Measurements from ENCODE around the gene CAND2.

The CAND2 gene

DNA sequence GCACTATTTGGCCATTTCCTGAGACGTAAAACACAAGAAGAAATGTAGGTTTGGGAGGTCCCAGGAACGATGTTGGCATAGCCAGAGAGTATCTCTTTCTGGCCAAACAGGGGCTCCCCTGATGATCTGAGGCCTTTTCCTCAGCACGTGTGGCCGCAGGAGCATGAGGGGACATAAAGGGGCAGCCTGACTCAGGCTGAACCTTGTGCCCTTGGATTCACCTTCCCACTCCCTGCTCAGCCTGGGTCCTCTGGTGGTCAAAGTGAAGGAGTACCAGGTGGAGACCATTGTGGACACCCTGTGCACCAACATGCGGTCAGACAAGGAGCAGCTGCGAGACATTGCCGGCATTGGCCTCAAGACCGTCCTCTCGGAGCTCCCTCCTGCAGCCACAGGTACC lies 10.6 kb downstream of the CAND2 start:
- no peak overlapping the region for H3K9ac ChIP-seq (ENCODE audit: low read depth, low read length, poor library complexity, severe bottlenecking)

DNA sequence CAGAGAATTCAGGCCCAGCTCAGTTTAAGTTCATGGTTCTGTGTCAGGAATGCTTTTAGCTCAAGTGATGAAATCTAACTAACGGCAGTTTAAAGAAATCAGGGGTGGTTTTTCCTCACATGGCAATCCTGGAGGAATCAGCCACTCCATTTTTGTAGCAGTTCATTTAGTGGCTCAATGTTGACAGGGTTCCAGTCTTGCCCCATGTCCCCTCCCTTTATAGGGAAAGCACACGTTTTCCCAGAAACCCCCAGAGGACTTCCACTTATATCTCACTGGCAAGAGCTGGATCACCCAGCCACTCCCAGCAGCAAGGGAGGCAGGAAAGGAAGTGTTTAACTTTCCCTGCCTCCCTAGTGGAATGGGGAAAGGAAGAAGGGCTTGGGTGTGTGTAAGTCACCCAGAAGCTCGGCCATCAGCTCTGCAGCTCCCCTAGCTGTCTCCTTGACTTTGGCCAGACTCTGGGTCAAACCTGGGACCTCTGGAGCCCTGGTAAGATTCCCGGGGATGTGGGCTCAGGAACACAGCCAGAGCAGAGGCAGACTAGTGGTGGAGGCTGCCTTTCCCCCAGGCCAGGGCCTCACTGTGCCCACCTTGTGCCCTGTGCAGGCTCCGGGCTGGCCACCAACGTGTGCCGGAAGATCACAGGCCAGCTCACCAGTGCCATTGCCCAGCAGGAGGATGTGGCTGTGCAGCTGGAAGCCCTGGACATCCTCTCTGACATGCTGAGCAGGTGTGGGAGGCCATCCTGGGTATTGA lies 11.3 kb downstream of the CAND2 start:
- no peak overlapping the region for H3K4me3 ChIP-seq (ENCODE audit: low read length, poor library complexity, severe bottlenecking)
- H3F3A ChIP-seq (ENCODE audit: low read depth) = no peaks in the 10 kb centered on the region
- no peaks in the 10 kb centered on the region for H3K9me3 ChIP-seq (ENCODE audit: insufficient read depth, low read depth, low read length)
- no peaks in the 10 kb centered on the region for H4K20me1 ChIP-seq (ENCODE audit: insufficient read depth, low read length, poor library complexity, severe bottlenecking)
- no peaks in the 10 kb centered on the region for H3K36me3 ChIP-seq (ENCODE audit: insufficient read depth, low read length)
- no peaks in the 10 kb centered on the region for H3K79me2 ChIP-seq (ENCODE audit: insufficient read depth, low read length)
- no peak overlapping the region for H2AFZ ChIP-seq (ENCODE audit: low read length)
- H3K27me3 ChIP-seq (ENCODE audit: insufficient read depth, low read length, poor library complexity, severe bottlenecking) = no peaks in the 10 kb centered on the region
- H3K4me1 ChIP-seq (ENCODE audit: insufficient read depth, low read length, poor library complexity, severe bottlenecking) = no peaks in the 10 kb centered on the region
- no peak for TF ChIP-seq EZH2phosphoT487 (IDR thresholded peaks at IDR 0.05; ENCODE audit: borderline replicate concordance)
- TF ChIP-seq, protein P1, sequence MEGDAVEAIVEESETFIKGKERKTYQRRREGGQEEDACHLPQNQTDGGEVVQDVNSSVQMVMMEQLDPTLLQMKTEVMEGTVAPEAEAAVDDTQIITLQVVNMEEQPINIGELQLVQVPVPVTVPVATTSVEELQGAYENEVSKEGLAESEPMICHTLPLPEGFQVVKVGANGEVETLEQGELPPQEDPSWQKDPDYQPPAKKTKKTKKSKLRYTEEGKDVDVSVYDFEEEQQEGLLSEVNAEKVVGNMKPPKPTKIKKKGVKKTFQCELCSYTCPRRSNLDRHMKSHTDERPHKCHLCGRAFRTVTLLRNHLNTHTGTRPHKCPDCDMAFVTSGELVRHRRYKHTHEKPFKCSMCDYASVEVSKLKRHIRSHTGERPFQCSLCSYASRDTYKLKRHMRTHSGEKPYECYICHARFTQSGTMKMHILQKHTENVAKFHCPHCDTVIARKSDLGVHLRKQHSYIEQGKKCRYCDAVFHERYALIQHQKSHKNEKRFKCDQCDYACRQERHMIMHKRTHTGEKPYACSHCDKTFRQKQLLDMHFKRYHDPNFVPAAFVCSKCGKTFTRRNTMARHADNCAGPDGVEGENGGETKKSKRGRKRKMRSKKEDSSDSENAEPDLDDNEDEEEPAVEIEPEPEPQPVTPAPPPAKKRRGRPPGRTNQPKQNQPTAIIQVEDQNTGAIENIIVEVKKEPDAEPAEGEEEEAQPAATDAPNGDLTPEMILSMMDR (conservative IDR thresholded peaks at IDR 0.05; ENCODE audit: low read length) = no peak
- H3K9ac ChIP-seq (ENCODE audit: low read depth, low read length, poor library complexity, severe bottlenecking) = no peak overlapping the region
- H3K9me2 ChIP-seq (replicated peaks; ENCODE audit: low read depth, low read length) = no peaks in the 10 kb centered on the region
- no peak overlapping the region for H3K4me2 ChIP-seq (ENCODE audit: low read depth, low read length, poor library complexity, severe bottlenecking)

More for the DNA sequence above, 10.6 kb downstream of the CAND2 start:
- no peaks in the 10 kb centered on the region for H3F3A ChIP-seq (ENCODE audit: low read depth)
- H3K4me2 ChIP-seq (ENCODE audit: low read depth, low read length, poor library complexity, severe bottlenecking) = no peak overlapping the region
- TF ChIP-seq, protein P1 (conservative IDR thresholded peaks at IDR 0.05; ENCODE audit: low read length) = no peak
- TF ChIP-seq EZH2phosphoT487 (IDR thresholded peaks at IDR 0.05; ENCODE audit: borderline replicate concordance) = no peak
- no peaks in the 10 kb centered on the region for H3K4me1 ChIP-seq (ENCODE audit: insufficient read depth, low read length, poor library complexity, severe bottlenecking)
- H3K9me3 ChIP-seq (ENCODE audit: insufficient read depth, low read depth, low read length) = no peaks in the 10 kb centered on the region
- H3K9me2 ChIP-seq (replicated peaks; ENCODE audit: low read depth, low read length) = no peaks in the 10 kb centered on the region
- H3K4me3 ChIP-seq (ENCODE audit: low read length, poor library complexity, severe bottlenecking) = no peak overlapping the region
- H3K36me3 ChIP-seq (ENCODE audit: insufficient read depth, low read length) = no peaks in the 10 kb centered on the region
- no peaks in the 10 kb centered on the region for H4K20me1 ChIP-seq (ENCODE audit: insufficient read depth, low read length, poor library complexity, severe bottlenecking)
- no peak overlapping the region for H2AFZ ChIP-seq (ENCODE audit: low read length)
- H3K27me3 ChIP-seq (ENCODE audit: insufficient read depth, low read length, poor library complexity, severe bottlenecking) = no peaks in the 10 kb centered on the region
- no peaks in the 10 kb centered on the region for H3K79me2 ChIP-seq (ENCODE audit: insufficient read depth, low read length)

DNA sequence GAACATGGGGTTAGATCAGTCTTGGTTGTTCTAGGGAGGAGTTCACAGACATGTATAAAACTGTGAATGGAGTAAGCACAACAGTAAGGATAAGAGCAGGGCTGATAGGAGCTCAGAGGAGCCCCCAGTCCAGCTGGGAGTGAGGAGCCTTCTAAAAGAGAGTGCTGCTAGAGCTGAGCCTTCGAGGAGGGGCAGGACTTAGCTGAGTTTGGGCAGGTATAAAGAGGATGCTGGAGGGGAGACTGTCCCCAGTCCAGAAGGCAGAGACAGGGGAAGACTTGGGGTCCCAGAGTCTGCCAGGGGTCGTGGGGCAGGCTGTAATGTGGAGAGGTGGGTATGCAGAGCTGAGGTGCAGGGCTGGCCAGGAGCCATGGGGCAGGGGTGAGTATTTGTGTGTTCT lies 12.1 kb downstream of the CAND2 start:
- H3K4me1 ChIP-seq (ENCODE audit: insufficient read depth, low read length, poor library complexity, severe bottlenecking) = no peaks in the 10 kb centered on the region
- no peaks in the 10 kb centered on the region for H3K36me3 ChIP-seq (ENCODE audit: insufficient read depth, low read length)
- H3F3A ChIP-seq (ENCODE audit: low read depth) = no peaks in the 10 kb centered on the region
- H3K27me3 ChIP-seq (ENCODE audit: insufficient read depth, low read length, poor library complexity, severe bottlenecking) = no peaks in the 10 kb centered on the region
- H3K4me2 ChIP-seq (ENCODE audit: low read depth, low read length, poor library complexity, severe bottlenecking) = no peak overlapping the region
- no peak overlapping the region for H2AFZ ChIP-seq (ENCODE audit: low read length)
- no peaks in the 10 kb centered on the region for H3K79me2 ChIP-seq (ENCODE audit: insufficient read depth, low read length)
- no peak overlapping the region for H3K4me3 ChIP-seq (ENCODE audit: low read length, poor library complexity, severe bottlenecking)
- no peaks in the 10 kb centered on the region for H4K20me1 ChIP-seq (ENCODE audit: insufficient read depth, low read length, poor library complexity, severe bottlenecking)
- no peaks in the 10 kb centered on the region for H3K9me3 ChIP-seq (ENCODE audit: insufficient read depth, low read depth, low read length)
- TF ChIP-seq EZH2phosphoT487 (IDR thresholded peaks at IDR 0.05; ENCODE audit: borderline replicate concordance) = no peak
- TF ChIP-seq, protein P1 (conservative IDR thresholded peaks at IDR 0.05; ENCODE audit: low read length) = no peak
- no peak overlapping the region for H3K9ac ChIP-seq (ENCODE audit: low read depth, low read length, poor library complexity, severe bottlenecking)
- H3K9me2 ChIP-seq (replicated peaks; ENCODE audit: low read depth, low read length) = no peaks in the 10 kb centered on the region

All from Loucy (cell line).